HG03045 (cell line): ENCODE data around the gene COA4.
"Not testable (repeated sequence)": the region's sequence is repeated elsewhere in the genome, so short reads cannot be mapped to it uniquely, and the experiment has no call there.

ENCODE experiments used
- ATAC-seq: cut with Tn5 transposase; IDR thresholded peaks from one replicate; pipeline ENCODE4 v1.9.1; 2021; ENCODE audit warnings: mild to moderate bottlenecking, moderate library complexity; ENCODE audit not compliant: unreplicated experiment

The COA4 gene

DNA sequence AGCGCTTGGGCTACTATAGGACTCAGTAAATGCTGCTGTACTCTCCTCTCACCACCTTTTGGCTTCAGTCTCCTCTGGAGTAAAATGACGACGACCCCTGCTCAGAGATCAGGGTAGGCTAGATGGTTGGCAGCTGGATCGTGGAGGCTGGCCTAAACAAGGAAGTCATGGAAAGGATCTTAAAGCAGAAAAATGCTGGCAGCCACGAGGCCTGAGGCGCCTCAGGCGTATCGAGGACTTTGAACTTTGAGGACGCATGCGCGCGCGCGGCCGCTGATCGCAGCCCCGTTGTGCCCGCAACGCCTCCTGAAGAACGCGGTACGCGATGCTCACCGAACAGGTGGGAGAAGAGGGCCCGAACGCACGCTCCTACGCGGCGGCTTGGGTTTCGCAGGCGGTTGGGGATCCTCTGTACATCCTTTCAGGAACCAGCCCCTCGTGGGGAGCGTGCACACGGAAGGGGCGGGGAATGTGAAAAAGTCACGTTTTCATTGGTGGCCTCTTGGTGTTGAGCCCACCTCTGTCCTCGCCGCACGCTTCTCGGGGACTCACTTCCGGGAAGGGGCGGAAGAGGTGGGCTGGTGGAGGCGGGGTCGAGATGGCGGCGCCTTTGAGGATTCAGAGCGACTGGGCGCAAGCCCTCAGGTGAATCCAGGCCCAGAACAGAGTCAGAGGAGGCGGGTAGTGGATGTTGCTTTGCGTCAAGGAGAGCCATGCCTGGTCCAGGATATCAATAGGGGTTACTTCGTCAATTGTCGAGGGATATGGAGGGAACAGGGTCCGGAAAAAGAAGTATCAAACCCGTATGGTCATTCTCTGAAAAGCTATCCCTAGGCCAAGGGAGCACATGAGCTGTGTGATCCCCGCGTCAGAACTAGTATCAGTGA lies at the start of gene COA4, which contains the start of gene PAAF1:
Gene COA4 (minus strand): TSS at position 423 of the 887 bp plus-strand sequence. CDS start 3,468 bp downstream, outside the sequence.
Gene PAAF1 (plus strand): TSS at position 576 of the 887 bp plus-strand sequence. CDS start 23 bp downstream, at position 599.
- peak; percentile 96 for ATAC-seq

DNA sequence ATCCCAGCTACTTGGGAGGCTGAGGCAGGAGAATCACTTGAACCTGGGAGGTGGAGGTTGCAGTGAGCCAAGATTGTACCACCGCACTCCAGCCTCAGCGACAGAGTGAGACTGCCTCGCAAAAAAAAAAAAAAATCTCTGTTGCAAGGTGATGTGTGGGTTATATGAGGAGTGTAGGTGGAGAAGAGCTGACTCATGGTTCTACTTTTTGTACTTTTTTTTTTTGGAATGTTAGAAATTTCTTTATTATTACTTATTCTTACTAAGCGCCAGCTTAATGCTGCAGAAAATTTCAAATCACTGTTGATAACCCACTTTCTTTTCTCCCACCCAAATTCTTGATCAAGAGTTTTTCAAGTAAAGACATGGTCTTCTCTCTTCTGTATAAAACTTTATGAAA lies 44.5 kb upstream of the COA4 start:
- no peak for ATAC-seq

DNA sequence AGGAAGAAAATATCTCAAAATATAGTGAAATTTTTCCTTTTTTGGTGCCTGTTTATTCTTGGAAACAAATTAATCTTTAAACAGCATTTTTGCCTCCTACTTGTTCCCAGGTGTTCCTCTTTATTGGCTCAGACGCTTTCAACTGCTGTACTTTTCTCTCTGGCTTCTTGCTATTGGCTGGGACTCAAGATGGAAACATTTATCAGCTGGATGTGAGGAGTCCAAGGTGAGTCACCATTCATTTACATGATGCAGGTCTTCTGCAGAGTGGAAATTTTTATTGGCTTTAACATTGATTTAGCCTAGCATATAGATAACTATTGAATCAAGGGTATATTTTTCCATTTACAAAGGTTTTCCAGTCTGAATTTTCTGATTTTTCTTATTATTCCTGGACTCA lies 39.8 kb upstream of the COA4 start:
- ATAC-seq: no peak

DNA sequence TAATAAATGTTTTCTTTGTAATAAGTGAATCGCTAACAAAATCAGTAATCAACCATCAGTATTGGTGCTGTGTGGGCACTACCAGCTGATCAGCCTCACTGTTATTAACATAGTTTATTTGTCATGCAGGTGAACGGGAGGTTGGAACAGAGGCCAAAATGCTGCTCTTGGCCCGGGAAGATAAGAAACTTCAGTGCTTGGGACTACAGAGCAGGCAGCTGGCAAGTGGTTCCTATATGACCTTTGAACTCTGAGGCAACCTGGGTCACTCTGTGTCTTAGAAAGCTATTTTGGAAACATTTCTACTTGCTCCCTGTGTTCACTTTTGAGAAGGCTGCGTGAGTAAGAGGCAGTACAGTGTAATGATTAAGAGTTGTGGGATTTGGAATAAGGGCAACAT lies 37.6 kb upstream of the COA4 start:
- ATAC-seq: no peak

DNA sequence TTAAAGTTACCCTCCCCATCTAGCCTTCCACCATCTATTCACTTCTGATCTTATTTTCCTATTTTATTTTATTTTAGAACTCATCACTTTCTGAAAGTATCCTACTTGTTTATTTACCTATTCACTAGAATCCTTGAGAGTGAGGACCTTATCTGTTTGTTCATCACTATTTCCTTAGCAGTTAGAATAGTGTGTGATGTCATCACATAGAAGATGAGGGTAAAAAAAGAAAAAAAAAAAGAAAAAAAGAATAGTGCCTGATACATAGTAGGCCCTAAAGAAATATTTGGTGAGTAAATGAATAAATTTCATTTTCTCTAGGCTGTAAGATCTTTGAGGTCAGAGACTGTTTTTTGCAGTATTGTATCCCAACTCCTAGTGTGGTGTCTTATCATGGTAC lies 36.8 kb upstream of the COA4 start:
- no peak for ATAC-seq

DNA sequence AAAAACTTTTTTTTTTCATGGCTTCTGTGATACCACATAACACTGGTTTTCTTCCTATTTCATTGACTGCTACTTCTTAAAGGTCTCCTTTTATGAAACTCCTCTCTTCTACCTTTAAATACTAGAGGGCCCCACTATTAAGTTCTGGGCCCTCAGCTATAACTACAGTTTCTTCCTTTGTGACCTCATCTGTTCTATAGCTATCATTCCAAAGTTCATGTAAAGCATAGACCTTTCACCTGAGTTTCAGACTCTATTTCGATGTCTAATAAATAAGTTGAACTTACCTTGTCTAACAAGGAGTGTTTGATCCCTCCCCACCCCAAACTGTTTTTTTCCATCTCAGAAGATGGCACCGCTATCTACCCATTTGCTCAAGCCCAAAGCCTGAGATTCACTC lies 35.4 kb upstream of the COA4 start:
- no peak for ATAC-seq

DNA sequence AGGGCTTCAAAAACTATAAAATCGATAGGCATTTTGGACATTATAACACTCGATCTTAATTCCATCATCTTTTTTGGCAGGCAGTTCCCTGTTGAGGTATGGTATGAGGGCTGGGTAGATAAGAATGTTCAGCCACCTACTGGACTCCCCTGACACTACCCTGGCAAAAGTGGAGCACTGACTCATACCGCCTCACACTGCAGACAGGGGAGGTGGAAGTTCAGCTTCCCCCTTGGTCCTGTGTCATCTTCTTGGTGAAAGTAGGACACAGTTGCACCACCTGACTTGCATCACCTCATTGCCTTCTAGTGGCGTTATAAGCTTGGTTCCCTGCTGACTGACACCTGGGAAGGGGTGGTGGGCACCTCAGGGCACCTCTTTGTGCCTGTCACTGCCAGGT lies 30.5 kb upstream of the COA4 start:
- ATAC-seq: no peak

DNA sequence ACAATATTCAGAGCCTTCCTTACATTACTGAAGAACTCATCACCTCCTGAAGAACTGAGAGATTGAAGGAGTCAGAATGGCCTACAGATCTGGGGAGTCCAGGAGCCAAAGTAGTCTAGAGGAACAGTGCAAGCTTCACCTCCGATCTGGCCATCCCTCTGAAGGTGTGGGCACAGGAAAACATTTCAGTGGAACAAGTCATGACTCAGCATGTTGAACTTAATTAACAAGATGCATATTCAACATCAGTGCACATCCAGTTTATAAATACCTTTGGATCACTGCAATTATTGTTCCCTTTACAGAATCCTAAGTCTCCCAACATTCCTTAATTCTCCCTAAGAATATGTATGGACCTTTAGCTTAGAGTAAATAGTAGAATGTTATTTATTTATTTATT lies 25.7 kb upstream of the COA4 start:
- ATAC-seq: no peak

DNA sequence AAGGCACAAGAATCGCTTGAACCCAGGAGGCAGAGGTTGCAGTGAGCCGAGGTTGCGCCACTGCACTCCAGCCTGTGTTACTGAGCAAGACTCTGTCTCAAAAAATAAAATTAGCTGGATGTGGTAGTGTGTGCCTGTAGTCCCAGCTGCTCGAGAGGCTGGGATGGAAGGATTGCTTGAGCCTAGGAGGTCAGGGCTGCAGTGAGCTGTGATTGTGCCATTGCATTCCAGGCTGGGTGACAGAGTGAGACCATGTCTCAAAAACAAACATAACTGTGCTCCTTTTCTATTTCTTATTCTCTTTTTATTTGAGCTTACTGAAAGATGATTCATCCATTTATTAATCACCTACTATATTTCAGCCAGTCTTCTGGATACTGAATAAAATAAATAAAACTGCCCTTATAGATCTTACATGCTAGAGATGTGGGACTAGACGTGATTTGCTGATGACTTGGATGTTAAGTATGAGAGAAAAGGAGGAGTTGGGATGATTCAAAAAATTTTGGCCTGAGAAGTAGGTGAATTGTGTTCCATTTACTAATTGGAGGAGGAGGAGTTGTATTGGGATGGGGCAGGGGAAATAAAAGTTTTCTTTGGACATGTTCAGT lies 18.2 kb upstream of the COA4 start:
- no peak for ATAC-seq

DNA sequence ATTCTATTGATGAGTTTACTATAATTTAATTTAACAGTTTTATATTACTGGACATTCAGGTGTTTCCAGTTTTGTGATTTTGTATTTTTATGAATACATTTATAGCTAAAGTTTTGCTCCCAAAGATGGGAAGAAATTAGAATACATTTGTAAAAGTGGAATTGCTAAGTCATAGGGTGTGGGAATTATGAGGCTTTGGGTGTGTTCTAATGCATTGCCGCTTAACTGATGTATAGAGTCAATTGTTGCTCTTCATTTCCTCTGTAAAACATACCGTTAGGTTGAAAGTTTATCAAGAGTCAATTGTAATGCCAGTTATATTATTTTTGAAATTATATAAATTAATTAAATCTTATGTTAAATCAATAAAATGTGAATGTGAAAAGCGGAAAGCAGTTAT lies 16.4 kb upstream of the COA4 start:
- ATAC-seq: no peak

DNA sequence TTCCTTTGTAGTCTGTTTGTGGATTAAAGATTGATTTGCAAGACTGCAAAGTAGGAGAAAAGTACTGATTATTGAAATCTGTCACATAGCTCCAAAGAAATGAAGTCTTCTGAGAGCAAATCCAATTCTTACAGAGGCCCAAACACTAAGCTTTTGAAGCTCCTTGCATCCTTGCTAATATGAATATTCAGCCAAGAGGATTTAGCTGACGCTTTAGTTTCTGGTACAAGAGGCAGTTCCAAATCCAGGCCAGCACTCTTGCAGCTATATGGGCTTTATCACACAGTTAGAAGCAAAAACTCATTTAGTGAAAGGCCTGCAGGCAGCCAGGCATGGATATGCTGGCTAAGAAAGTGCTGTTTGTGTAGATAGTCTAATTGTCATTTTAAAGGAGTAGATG lies 12.9 kb upstream of the COA4 start:
- no peak for ATAC-seq

DNA sequence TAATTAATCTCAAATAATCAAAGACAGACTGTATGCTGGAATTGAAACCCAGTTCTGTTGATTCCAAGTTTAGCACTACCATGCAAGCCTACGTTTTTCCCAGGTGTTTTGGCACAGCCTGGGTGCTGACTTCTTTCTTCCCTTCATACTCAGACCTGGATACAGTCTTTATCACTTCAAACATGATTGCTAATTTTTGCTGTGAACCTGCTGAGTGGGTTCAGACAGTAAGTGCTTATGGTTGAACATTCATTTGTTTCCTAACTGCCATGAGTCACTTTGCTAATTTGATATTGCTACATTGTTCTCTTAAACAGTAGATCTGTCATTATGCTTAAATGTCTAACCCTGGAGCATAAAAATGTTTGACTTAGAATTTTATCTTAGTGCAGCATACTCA lies 12.4 kb upstream of the COA4 start:
- ATAC-seq: no peak

DNA sequence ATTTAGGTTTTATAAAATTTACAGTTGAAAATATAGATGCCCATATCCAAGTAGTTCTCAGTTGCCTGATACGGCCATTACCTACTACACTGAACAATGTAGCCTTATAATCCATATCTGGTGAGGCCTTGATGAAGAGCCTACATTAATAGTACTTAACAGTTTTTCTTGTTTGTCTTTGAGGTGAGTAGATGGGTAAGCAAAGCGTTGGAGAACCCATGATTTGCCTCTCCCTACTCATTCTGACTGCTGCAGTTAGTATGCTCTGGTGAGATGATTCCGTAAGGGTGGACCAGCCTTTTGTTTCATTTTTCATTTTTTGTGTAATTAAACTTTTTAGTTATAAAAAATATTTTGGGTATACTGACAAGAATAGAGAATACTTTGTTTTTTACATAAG lies 11.6 kb upstream of the COA4 start:
- ATAC-seq: no peak

DNA sequence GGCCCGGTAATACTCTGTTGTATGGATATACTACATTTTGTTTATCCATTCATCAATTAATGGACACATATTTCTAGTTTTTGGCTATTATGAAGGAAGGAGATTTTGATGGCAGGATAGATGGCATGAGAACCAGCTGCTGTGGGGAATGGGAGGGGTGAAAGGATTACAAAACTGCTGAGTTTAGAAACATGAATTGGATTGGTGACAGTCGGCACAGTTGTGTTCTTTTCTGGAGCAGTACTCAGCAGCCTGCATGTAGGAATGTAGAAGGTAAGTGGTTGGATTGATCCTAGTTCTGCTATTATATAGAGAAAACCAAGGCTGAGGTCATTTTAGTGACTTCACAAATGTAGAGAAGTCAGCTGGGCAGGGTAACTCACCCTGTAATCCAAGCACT lies 7.2 kb upstream of the COA4 start:
- ATAC-seq: no peak

DNA sequence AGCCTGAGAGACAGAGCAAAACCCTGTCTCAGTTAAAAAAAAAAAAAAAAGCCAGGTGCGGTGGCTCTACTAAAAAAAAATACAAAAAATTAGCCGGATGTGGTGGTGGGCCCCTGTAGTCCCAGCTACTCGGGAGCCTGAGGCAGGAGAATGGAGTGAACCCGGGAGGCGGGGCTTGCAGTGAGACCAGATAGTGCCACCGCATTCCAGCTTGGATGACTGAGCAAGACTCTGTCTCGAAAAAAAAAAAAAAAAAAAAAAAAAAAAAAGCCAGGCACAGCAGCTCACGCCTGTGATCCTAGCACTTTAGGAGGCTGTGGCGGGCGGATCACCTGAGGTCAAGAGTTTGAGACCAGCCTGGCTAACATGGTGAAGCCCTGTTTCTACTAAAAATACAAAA lies 3.8 kb upstream of the COA4 start:
- ATAC-seq: not testable (repeated sequence)

DNA sequence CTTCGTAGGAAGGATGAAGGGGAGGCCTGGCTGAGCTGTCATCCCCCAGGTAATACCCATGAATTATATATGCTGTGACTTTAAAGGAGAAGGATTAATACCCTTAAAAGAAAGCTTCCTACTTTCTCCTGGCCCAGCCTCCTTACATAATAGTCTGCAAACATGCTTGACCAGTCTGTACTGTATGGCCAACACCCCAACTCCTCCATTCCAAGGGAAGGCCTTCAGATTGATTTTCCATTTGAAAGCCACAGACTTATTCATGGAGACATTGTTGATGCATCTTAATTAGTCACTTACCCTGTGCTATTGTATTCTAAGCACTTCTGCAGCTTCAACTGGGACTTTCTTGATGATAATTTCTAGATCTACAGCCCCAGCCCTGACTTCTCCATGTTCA lies 2.1 kb upstream of the COA4 start:
- no peak for ATAC-seq

DNA sequence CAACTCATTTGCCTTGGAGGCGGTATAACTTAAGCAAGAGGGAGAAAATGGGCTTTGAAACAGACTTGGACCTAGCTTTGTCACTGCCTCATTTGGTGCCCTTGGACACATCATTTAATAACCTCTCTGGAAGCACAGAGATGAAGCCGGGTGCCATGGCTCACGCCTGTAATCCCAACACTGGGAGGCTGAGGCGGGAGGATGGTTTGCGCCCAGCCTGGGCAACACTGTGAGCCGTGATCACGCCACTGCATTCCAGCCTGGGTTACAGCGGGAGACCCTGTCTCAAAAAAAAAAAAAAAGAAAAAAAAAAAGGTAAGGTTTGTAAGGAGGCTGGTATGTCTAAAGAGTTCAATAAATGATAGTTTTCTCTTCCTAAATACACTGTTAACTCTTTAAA lies 806 bp downstream of the COA4 start:
- ATAC-seq: no peak

DNA sequence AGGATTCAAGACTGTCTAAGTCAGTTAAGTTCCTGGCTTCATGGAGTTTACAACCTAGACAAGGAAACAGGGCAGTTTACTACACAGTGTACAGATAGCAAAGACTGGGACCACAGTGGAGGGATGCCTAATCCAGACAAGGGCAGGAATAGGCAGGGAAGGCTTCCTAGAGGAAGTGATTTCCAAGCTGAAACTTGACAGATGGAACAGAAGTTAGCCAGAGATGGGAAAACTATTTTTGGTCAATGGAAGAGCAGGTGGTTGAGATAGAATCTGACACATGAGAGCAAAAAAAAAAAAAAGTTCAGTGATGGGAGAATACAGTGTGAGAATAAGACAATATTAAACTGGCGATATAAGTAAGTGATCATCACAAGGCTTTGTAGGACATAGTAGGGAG lies 1.3 kb downstream of the COA4 start:
- no peak for ATAC-seq

DNA sequence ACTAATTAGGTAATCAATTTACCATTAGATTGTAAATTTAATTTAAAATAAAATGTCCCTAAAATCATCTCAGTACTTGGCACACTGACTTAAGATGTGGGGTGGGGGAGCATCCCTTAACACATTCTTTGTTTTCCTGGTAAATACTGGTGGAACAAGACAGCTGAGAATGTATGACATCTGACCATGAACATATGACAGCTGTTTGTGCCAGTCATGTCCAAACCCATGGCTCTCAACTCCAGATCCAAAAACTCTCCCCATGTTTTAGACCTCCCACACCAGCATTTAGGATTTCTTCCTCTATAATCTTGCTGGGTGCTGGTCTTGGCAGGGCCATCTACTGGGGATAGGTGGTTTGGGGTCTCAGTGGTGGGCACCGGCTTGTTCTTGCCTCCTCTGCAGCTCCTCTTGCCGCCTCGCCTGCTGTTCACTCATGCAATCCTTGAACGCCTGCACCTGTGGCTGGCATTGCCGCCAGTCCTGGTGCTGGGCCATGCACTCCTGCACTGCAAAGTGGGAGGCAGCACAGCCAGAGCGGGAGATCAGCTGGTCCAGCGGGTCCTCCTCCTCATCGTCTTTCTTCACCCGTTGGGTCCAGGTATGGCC lies 3.8 kb downstream of the COA4 start:
- no peak for ATAC-seq

DNA sequence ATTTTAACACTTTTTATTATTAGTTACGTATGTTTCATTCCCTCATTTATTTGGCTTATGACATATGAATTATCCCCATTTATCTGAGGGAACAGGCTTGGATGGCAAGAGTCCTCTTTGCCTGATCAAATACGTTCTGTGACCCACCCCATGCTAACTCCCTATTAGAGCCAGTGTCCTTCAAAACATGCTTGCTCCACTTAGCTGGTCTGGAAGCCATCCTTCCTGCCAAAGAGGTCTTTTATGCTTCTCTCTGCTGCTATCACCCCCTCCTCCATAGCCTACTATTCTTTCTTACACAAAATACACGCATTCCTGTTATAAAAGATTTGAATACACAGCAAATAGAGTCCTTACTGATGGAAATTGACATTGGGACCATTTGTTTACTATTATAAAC lies 6.4 kb downstream of the COA4 start:
- no peak for ATAC-seq

DNA sequence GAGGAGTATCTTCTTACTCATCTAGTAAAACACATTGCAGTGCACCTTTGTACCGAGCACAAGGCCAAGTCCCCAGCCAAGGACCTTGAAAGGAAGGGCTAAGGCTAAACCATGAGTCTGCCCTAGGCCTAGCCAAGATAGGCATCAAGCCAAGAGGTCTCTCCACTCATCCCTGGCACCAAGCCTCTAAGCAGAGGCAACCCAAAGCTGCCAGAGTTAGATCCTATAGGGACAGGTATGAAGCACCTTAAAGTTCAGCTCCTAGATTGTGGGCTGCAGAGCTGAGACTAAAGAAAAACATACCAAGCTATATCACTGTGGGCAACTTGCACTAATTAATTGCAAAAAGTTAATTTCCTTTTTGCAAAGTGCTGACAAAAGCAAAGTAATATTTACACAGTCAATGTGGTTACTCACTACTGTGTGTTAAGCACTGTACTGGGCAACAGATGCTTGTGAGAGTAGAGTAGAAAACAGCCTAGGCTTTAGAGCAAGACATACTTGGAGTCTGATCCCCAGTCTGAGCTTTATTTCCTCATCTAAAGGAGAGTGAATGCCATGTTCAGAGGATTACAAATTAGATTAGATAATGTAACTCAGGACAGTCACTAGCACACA lies 7.2 kb downstream of the COA4 start:
- no peak for ATAC-seq

DNA sequence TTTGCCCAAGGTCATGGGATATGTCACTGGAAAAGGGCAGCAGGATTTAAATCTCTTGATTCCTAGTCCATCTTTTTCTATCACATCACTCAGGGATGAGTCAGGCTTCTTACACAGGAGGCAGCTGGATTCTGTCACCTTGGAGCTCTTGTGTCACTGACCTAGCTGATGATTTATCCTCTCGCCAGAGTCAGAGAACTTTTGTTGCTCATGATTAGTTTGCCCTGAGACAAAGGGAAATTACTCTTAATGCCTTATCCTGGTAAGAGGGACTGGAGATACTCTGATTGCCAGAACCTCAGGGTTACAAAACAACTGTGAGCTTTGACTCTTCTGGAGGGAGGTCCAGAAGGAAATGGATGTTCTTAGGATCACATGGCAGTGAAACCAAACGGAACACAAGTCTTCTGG lies 10.1 kb downstream of the COA4 start:
- ATAC-seq: no peak
